ENCODE data around the gene SLC25A42.

DNA sequence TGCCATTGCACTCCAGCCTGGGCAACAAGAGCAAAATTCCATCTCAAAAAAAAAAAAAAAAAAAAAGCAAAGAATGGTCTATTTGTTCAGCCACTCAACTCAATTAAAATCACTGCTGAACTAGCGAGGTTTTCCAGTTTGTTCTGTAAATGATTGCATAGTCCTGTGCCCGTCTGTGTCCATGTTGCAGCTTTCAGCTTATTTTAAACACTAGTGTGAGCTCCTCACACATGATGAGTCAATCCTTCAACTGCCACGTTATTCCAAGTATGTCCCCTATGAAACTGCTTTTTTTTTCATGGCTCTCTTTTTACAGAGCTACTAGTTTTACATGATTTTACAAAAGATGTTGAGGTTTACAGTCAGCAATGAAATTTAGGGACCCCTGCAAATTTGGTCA, 42.7 kb upstream of the SLC25A42 start:
- TF ChIP-seq, protein P1, sequence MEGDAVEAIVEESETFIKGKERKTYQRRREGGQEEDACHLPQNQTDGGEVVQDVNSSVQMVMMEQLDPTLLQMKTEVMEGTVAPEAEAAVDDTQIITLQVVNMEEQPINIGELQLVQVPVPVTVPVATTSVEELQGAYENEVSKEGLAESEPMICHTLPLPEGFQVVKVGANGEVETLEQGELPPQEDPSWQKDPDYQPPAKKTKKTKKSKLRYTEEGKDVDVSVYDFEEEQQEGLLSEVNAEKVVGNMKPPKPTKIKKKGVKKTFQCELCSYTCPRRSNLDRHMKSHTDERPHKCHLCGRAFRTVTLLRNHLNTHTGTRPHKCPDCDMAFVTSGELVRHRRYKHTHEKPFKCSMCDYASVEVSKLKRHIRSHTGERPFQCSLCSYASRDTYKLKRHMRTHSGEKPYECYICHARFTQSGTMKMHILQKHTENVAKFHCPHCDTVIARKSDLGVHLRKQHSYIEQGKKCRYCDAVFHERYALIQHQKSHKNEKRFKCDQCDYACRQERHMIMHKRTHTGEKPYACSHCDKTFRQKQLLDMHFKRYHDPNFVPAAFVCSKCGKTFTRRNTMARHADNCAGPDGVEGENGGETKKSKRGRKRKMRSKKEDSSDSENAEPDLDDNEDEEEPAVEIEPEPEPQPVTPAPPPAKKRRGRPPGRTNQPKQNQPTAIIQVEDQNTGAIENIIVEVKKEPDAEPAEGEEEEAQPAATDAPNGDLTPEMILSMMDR (IDR thresholded peaks at IDR 0.05), result no peak
- no peak for TF ChIP-seq POLR2A (IDR thresholded peaks at IDR 0.05)

Data from uterus (tissue), 2 donors.